ENCODE results near the gene EDAR. TPM values are rescaled to one million over a fixed set of nuclear protein-coding genes. Genes with fewer than 3 reads are reported as not detected.

The EDAR gene
- total and polyA plus RNA-seq, 2 of the 4 experiments (the other 2 are of a cell fraction): not detected

DNA sequence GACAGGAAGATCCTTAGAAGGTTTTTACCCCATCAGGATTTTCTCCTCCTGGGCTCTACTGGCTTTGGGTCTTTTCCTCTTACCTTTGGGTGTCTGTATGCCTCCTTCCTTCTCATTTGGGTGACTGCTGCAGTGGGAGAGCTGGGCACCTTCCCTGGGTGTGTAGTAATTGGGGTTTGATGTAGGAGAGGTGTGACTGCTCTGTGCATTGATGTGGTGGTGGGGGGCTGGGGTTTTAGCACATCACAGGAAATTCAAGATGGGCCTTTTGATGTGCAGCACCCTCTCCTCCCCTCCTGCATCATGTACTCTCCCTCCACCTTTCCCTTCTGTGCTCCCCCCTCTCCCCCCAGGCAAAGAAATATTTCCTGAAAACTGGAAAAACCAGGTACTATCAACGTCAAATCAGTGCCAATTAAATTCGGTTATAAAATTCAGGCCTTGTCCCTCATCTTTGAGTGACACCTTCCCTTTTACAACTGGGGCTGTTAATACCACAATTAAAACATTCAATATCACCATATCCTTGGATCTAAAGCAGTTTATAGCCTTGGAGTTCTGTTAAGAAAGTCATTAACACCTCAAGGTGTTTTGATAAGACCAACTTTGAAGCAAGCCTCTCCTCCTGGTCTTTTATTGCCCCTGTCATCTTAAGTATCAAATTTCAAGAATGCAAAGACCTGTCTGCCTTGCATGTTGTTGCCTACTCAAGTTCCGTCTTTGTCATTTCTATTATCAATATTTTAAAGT, 23.3 kb downstream of the EDAR start:
- Histone ChIP-seq H2BK15ac (ENCODE audit: low read depth, low read length) (no peak overlapping the region), H3K79me1 (ENCODE audit: low read depth in 1 of 2, low read length in 2 of 2) (no peaks in the 10 kb centered on the region), H4K8ac (ENCODE audit: low read depth in 2 of 2, low read length in 2 of 2) (no peak overlapping the region), H2BK5ac (ENCODE audit: low read depth, low read length, poor library complexity, severe bottlenecking) (no peak overlapping the region), H3K4me2 (ENCODE audit: low read depth, low read length) (no peak overlapping the region), H3K4ac (ENCODE audit: low read depth, low read length) (no peak overlapping the region), H3K18ac (ENCODE audit: low read depth, low read length) (no peak overlapping the region), H3K9ac (ENCODE audit: low read depth, low read length) (no peak overlapping the region), H4K5ac (ENCODE audit: low read depth, low read length) (no peak overlapping the region), H3K27me3 (ENCODE audit: control insufficient read depth, insufficient read depth, low read length) (peaks cover 80% of the 10 kb centered on the region), H3K23ac (ENCODE audit: low read depth, low read length) (no peak overlapping the region), H3K27ac (ENCODE audit: insufficient read depth, low read length) (no peak overlapping the region), H2AK9ac (replicated peaks; ENCODE audit: low read depth, low read length, poor library complexity) (no peak overlapping the region), H2BK120ac (ENCODE audit: low read depth, low read length) (no peak overlapping the region), H4K91ac (ENCODE audit: insufficient read depth, low read depth, low read length) (no peak overlapping the region), H3K4me3 (ENCODE audit: insufficient read depth, low read depth, low read length) (no peak overlapping the region), H3K9me3 (ENCODE audit: control insufficient read depth, insufficient read depth, low read length) (no peaks in the 10 kb centered on the region), H3K9me1 (ENCODE audit: insufficient read depth, low read length) (no peaks in the 10 kb centered on the region), H3K36me3 (ENCODE audit: control insufficient read depth, insufficient read depth, low read length) (no peaks in the 10 kb centered on the region), H3K14ac (replicated peaks; ENCODE audit: low read depth, low read length) (no peak overlapping the region), H2AFZ (replicated peaks; ENCODE audit: low read length, poor library complexity) (no peak overlapping the region), H3K56ac (ENCODE audit: extremely low read depth, insufficient read depth, low read length) (no peak overlapping the region), H2AK5ac (ENCODE audit: low read depth, low read length) (no peak overlapping the region), H2BK20ac (ENCODE audit: low read depth, low read length) (no peak overlapping the region), H4K20me1 (ENCODE audit: insufficient read depth, low read length) (no peaks in the 10 kb centered on the region), H3K4me1 (ENCODE audit: control insufficient read depth, insufficient read depth, low read length) (no peaks in the 10 kb centered on the region)
- BruUV-seq (replicated peaks): no TSS peak
- DNase-seq (no peak), ATAC-seq (ENCODE audit: low read depth) (no peak)
- dilution Hi-C loops (cut with HindIII; ENCODE audit: low sequenced_read_pairs, unreplicated experiment): no loop called here
- ChIA-PET POLR2A (ENCODE audit: unreplicated experiment) (no interaction called here), CTCF (no interaction called here)
- in situ Hi-C loops (cut with MboI; ENCODE audit: low sequenced_read_pairs): no loop called here
- TF ChIP-seq, protein P1, sequence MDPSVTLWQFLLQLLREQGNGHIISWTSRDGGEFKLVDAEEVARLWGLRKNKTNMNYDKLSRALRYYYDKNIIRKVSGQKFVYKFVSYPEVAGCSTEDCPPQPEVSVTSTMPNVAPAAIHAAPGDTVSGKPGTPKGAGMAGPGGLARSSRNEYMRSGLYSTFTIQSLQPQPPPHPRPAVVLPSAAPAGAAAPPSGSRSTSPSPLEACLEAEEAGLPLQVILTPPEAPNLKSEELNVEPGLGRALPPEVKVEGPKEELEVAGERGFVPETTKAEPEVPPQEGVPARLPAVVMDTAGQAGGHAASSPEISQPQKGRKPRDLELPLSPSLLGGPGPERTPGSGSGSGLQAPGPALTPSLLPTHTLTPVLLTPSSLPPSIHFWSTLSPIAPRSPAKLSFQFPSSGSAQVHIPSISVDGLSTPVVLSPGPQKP (IDR thresholded peaks at IDR 0.05; ENCODE audit: borderline replicate concordance, low read depth, low read length): no peak
- TF ChIP-seq RAD21 (IDR thresholded peaks at IDR 0.05; ENCODE audit: low read length): no peak
- no peak for TF ChIP-seq FOS (IDR thresholded peaks at IDR 0.05; ENCODE audit: low read depth, low read length)
- TF ChIP-seq MAZ (IDR thresholded peaks at IDR 0.05; ENCODE audit: borderline replicate concordance, low read depth, low read length): no peak
- WGBS, 2 experiments (ENCODE audit: extremely low coverage in 2 of 2, insufficient read length in 1 of 2): 55% methylated on average over 2 of the region's 3 CpGs; no CpG with 5 or more reads in 1 of the 2 experiments
- intact Hi-C loops (cut with micrococcal nuclease): no loop called here

All from IMR-90 (cell line).